A172 (cell line): ENCODE results near the gene LSM11. TPM values are rescaled to one million over a fixed set of nuclear protein-coding genes. Genes with fewer than 3 reads are reported as not detected.

Source experiments
- DNase-seq: peaks from one replicate; pipeline ENCODE4 v3.0.0-alpha.2; 2015; ENCODE audit warnings: low spot score
- total RNA-seq: library from RNA; depleted of rRNA; stranded (reverse); fragments of >200 nt; shearing (Covaris generic); gene quantifications from 2 replicates; pipeline ENCODE4 v1.2.3, GENCODE V29; 2014; rRNA removed

The LSM11 gene
- total RNA-seq, 1 experiment from 2014 or later = 8.7 TPM

GRCh38 chr5:157767689-157768088 lies 24.2 kb downstream of the LSM11 start:
- no peak for DNase-seq

GRCh38 chr5:157770665-157771064 lies 27.2 kb downstream of the LSM11 start:
- DNase-seq = no peak

- no peak for DNase-seq
Observed at GRCh38 chr5:157772127-157772526, 28.6 kb downstream of the LSM11 start.

GRCh38 chr5:157778121-157778805 lies 34.8 kb downstream of the LSM11 start:
- peak; percentile 57 for DNase-seq

- no peak for DNase-seq
Observed at GRCh38 chr5:157779221-157779620, 35.7 kb downstream of the LSM11 start.

GRCh38 chr5:157785801-157786200 lies 42.3 kb downstream of the LSM11 start:
- no peak for DNase-seq

GRCh38 chr5:157793301-157793700 lies 49.8 kb downstream of the LSM11 start:
- DNase-seq = no peak

- no peak for DNase-seq
Observed at GRCh38 chr5:157799578-157799977, 56.1 kb downstream of the LSM11 start.

- no peak for DNase-seq
Observed at GRCh38 chr5:157800137-157800536, 56.6 kb downstream of the LSM11 start.

GRCh38 chr5:157802736-157803135 lies 59.2 kb downstream of the LSM11 start:
- DNase-seq = no peak

GRCh38 chr5:157808043-157808442 lies 64.5 kb downstream of the LSM11 start:
- DNase-seq = no peak

Other genes starting within 250 kb of the LSM11 start
- gene ADAM19, start 167.9 kb upstream of the LSM11 start, total RNA-seq = 43.1 and 50.3 TPM in 2 replicates
- not detected in 2 replicates for gene SOX30, start 91.3 kb upstream of the LSM11 start, total RNA-seq
- gene C5orf52, start 72.2 kb upstream of the LSM11 start, total RNA-seq = not detected in 2 replicates
- gene THG1L, start 12.3 kb upstream of the LSM11 start, total RNA-seq = 13.2 and 14.8 TPM in 2 replicates
- gene CLINT1, start 115.4 kb downstream of the LSM11 start, total RNA-seq = 58.4 and 79.2 TPM in 2 replicates